ENCODE results near the gene PGLYRP3. TPM values are rescaled to one million over a fixed set of nuclear protein-coding genes. Genes with fewer than 3 reads are reported as not detected.

PGLYRP3 gene
- polyA plus RNA-seq, 1 donor from 2014 or later: not detected

- H3K9ac ChIP-seq (ENCODE audit: low read length): no peak overlapping the region
- no peaks in the 10 kb centered on the region for H4K20me1 ChIP-seq (ENCODE audit: insufficient read depth)
- no peaks in the 10 kb centered on the region for H3K9me2 ChIP-seq (ENCODE audit: insufficient read depth, low read length)
- no peak for TF ChIP-seq CTCF (IDR thresholded peaks at IDR 0.05; ENCODE audit: poor library complexity, severe bottlenecking)
- TF ChIP-seq RAD21 (conservative IDR thresholded peaks at IDR 0.05): no peak
- no peak for TF ChIP-seq REST (IDR thresholded peaks at IDR 0.05; ENCODE audit: borderline replicate concordance)
- no peak for TF ChIP-seq MXI1 (conservative IDR thresholded peaks at IDR 0.05; ENCODE audit: poor library complexity, severe bottlenecking)
- TF ChIP-seq EZH2 (IDR thresholded peaks at IDR 0.05; ENCODE audit: borderline replicate concordance, insufficient read depth, low read length, poor library complexity, severe bottlenecking): no peak
- no peak for TF ChIP-seq POLR2AphosphoS5 (IDR thresholded peaks at IDR 0.05)
- TF ChIP-seq TAF1 (IDR thresholded peaks at IDR 0.05; ENCODE audit: low read depth): no peak
- TF ChIP-seq EP300 (conservative IDR thresholded peaks at IDR 0.05; ENCODE audit: poor library complexity, severe bottlenecking): no peak
- TF ChIP-seq SMC3 (conservative IDR thresholded peaks at IDR 0.05; ENCODE audit: poor library complexity): no peak
- H3K9me3 ChIP-seq (ENCODE audit: low read length): no peaks in the 10 kb centered on the region
- H3K79me2 ChIP-seq (replicated peaks; ENCODE audit: insufficient read depth, low read length): no peaks in the 10 kb centered on the region
- H3K27me3 ChIP-seq (ENCODE audit: insufficient read depth, low read depth, low read length): no peaks in the 10 kb centered on the region
- H3K4me2 ChIP-seq (ENCODE audit: low read length): no peak overlapping the region
- no peak overlapping the region for H3K27ac ChIP-seq (ENCODE audit: low read length)
- no peak overlapping the region for H3K4me3 ChIP-seq (ENCODE audit: low read length)
- H3F3A ChIP-seq (ENCODE audit: insufficient read depth, low read length, poor library complexity, severe bottlenecking): no peaks in the 10 kb centered on the region
- no peak overlapping the region for H2AFZ ChIP-seq (ENCODE audit: low read depth, low read length)
- no peaks in the 10 kb centered on the region for H3K36me3 ChIP-seq (ENCODE audit: insufficient read depth, low read length)
Measured at GRCh38 chr1:153357076-153357852, 44.5 kb upstream of the PGLYRP3 start.

- Histone ChIP-seq H3K9me3 (ENCODE audit: low read length) (no peaks in the 10 kb centered on the region), H3K4me2 (ENCODE audit: low read length) (no peak overlapping the region), H2AFZ (ENCODE audit: low read depth, low read length) (no peak overlapping the region), H3K36me3 (ENCODE audit: insufficient read depth, low read length) (no peaks in the 10 kb centered on the region), H3K9me2 (ENCODE audit: insufficient read depth, low read length) (no peaks in the 10 kb centered on the region), H3K27ac (ENCODE audit: low read length) (no peak overlapping the region), H3K9ac (ENCODE audit: low read length) (no peak overlapping the region), H4K20me1 (ENCODE audit: insufficient read depth) (no peaks in the 10 kb centered on the region), H3K27me3 (ENCODE audit: insufficient read depth, low read depth, low read length) (no peaks in the 10 kb centered on the region), H3K4me3 (ENCODE audit: low read length) (no peak overlapping the region), H3F3A (ENCODE audit: insufficient read depth, low read length, poor library complexity, severe bottlenecking) (no peaks in the 10 kb centered on the region), H3K79me2 (replicated peaks; ENCODE audit: insufficient read depth, low read length) (no peaks in the 10 kb centered on the region)
- TF ChIP-seq POLR2AphosphoS5 (IDR thresholded peaks at IDR 0.05) (no peak), EZH2 (IDR thresholded peaks at IDR 0.05; ENCODE audit: borderline replicate concordance, insufficient read depth, low read length, poor library complexity, severe bottlenecking) (no peak), SMC3 (conservative IDR thresholded peaks at IDR 0.05; ENCODE audit: poor library complexity) (no peak), EP300 (conservative IDR thresholded peaks at IDR 0.05; ENCODE audit: poor library complexity, severe bottlenecking) (no peak), TAF1 (IDR thresholded peaks at IDR 0.05; ENCODE audit: low read depth) (no peak), MXI1 (conservative IDR thresholded peaks at IDR 0.05; ENCODE audit: poor library complexity, severe bottlenecking) (no peak), REST (IDR thresholded peaks at IDR 0.05; ENCODE audit: borderline replicate concordance) (no peak), CTCF (IDR thresholded peaks at IDR 0.05; ENCODE audit: poor library complexity, severe bottlenecking) (no peak), RAD21 (conservative IDR thresholded peaks at IDR 0.05) (no peak)
Measured at GRCh38 chr1:153356392-153357075, 43.8 kb upstream of the PGLYRP3 start.
